Measurements from ENCODE around the gene TREX2. TPM values are rescaled to one million over a fixed set of nuclear protein-coding genes. Genes with fewer than 3 reads are reported as not detected.

The TREX2 gene
- total and polyA plus RNA-seq, 9 donors = 0.20 to 1.3 (median 0.60) TPM

DNA sequence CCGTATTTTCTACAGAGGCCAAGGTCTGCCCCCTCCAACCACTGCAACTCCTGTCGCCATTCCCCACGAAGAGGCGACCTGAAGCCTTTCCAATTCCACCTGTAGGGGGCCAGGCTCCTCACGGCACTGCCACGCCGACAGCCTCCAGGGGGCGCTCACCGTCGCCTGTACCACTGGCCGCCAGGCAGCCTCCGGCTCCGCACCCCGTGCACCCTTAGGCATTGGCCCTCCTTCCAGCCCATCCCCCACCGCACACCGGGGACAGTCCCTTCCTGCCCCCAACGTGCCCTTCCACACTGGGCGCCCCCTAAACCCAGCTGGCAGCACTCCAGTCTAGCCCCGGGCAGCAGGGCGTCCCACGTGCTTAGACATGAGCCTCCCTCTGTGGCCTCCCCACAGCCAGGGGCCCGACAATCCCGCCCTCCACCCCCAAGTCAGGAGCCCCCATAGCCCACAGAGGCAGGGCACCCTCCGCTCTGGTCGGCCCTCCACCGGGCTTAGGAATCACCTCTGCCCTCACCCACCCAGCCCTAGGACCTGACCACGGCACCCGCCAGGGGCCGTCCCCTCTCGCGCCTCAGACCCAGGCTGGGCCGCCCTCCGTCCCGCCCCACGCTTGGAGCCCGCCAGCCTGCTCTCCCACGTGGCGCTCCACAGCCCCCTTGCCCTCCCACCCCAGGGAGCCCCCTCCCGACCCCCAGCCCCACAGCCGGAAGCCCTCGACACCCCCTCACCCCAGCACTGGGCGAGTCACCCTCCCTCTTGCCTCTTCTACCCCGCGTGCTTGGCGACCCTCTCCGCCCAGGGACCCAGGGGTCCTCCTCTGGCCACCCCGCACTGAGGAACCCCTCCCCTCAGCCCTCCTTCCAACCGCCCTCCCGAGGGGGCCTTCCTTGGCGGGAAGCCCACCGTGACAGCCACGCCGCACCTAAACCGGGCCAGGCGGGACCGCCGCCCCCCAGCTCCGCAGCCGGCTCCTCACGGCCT lies 45.4 kb downstream of the TREX2 start:
- H3K36me3 ChIP-seq (ENCODE audit: control insufficient read depth, insufficient read depth, low read length) = no peaks in the 10 kb centered on the region
- H3K27me3 ChIP-seq (ENCODE audit: control insufficient read depth, insufficient read depth, low read length) = peaks cover 5% of the 10 kb centered on the region
- no peak for DNase-seq
- whole genome bisulfite sequencing (ENCODE audit: insufficient coverage) = 79% methylated on average over 52 of the region's 60 CpGs
- H3K4me1 ChIP-seq (ENCODE audit: control insufficient read depth, insufficient read depth, low read length) = no peaks in the 10 kb centered on the region
- H3K4me3 ChIP-seq (ENCODE audit: low read length) = no peak overlapping the region
- H3K9me3 ChIP-seq (replicated peaks; ENCODE audit: control insufficient read depth, low read depth, low read length) = no peaks in the 10 kb centered on the region
- no peak overlapping the region for H3K27ac ChIP-seq (ENCODE audit: low read length)

DNA sequence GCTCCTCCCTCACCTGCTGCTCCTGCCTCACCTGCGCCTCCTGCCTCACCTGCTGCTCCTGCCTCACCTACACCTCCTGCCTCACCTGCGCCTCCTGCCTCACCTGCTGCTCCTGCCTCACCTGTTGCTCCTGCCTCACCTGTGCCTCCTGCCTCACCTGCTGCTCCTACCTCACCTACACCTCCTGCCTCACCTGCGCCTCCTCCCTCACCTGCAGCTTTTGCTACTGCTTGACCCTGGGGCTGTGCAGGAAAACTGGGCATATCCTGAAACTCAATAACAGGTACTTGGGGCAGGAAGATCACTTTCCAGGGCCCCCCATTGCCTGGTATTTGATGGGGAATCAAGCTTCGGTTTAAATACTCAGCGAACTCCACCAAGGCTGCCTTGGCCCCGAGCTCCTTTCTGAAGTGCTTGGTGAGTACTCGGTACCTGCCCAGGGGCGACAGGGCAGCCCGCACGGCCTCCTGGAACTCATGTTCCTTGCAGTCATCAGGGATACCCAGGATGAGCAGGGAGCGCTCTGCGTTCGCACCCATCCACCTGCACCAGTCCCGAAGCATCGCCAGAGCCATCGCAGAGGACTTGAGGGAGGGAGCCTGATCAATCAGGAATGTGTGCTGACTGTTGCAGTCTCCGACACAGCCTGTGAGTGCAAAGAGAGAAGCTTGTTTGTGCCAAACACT lies 47.4 kb downstream of the TREX2 start:
- no peak overlapping the region for H3K4me3 ChIP-seq (ENCODE audit: low read length)

DNA sequence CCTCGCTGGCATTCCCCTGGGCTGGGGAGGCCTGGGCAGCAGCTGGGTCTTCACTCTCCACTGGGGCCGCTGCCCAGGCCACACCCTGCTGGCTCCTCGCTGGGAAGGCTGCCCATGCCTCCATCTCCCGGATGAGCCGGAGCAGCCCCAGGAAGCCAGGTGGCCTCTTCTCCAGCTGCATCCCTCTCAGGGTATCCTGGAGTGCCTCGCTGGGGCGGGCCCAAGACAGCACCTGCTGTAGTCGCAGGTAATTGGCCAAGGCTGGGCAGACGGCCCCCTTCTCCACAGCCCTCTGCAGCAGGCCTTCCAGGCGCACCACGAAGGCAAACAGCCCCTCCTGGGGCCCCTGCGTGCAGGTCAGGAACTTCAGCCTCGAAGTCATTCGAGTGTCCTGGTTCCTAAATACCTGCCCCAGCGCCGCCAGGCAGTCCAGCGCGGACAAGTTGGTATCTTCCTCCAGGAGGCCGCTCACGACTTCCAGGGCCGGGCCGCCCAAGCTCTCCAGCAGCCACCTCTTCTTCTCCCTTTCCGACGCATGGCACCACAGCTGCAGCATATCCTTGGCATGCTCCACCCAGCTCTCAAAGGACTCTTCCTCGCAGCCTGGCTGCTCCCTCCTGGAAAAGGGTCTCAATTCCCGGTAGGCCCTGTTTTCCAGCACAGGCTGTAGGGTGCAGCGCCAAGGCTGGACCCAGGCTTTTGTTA lies 48.4 kb downstream of the TREX2 start:
- no peak overlapping the region for H3K4me3 ChIP-seq (ENCODE audit: low read length)
- H3K4me1 ChIP-seq (ENCODE audit: control insufficient read depth, insufficient read depth, low read length) = no peaks in the 10 kb centered on the region
- no peak for DNase-seq
- no peaks in the 10 kb centered on the region for H3K36me3 ChIP-seq (ENCODE audit: control insufficient read depth, insufficient read depth, low read length)
- peaks cover 5% of the 10 kb centered on the region for H3K27me3 ChIP-seq (ENCODE audit: control insufficient read depth, insufficient read depth, low read length)
- no peaks in the 10 kb centered on the region for H3K9me3 ChIP-seq (replicated peaks; ENCODE audit: control insufficient read depth, low read depth, low read length)
- WGBS (ENCODE audit: insufficient coverage) = 80% methylated on average over 27 of the region's 27 CpGs
- H3K27ac ChIP-seq (ENCODE audit: low read length) = no peak overlapping the region

More for the DNA sequence above, 47.4 kb downstream of the TREX2 start:
- 79% methylated on average over 13 of the region's 17 CpGs for WGBS (ENCODE audit: insufficient coverage)
- no peak overlapping the region for H3K27ac ChIP-seq (ENCODE audit: low read length)
- no peaks in the 10 kb centered on the region for H3K4me1 ChIP-seq (ENCODE audit: control insufficient read depth, insufficient read depth, low read length)
- H3K9me3 ChIP-seq (replicated peaks; ENCODE audit: control insufficient read depth, low read depth, low read length) = no peaks in the 10 kb centered on the region
- no peak for DNase-seq
- peaks cover 5% of the 10 kb centered on the region for H3K27me3 ChIP-seq (ENCODE audit: control insufficient read depth, insufficient read depth, low read length)
- H3K36me3 ChIP-seq (ENCODE audit: control insufficient read depth, insufficient read depth, low read length) = no peaks in the 10 kb centered on the region

DNA sequence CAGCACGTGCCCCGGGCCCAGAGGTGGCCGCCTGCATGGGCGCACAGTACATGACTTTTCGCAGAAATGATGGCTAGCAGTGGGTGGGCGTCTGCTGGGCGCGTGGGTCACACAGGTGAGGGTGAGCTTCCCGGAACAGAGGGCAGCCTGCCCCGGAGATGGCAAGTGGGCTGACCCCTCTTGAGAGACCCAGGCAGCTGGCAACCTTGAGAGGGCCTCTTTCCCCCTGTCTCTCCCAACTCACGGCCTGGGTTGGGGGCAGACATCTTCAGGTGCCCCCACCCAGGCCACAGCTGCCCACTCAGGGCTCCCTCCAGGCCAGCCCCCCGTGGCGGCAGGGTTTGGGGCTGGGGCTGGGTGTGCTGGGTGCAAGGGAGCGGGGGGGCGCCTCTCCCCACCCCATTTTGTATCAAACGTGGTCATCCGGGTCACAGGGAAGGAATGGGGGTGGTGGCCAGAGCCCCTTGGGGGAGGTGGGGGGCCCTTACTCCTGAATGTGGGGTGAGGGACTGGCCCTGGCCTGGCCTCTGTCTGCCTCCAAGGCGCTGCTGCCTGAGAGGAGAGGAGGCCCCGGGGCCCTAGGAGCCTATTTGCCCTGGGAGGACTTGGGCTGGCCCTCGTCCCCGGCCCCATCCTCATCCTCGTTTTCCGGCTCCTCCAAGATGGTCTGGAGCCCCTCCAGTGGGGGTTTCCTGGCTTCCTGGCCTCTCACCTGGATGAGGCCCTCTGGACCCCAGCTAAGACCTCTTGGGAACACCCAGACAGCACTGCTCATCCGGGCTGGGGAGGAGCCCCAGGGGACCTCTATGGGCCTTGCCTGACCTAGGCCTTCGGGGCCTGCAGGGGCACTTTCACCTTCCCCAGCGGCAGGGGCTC lies 49.3 kb downstream of the TREX2 start:
- Histone ChIP-seq H3K4me3 (ENCODE audit: low read length) (no peak overlapping the region), H3K9me3 (replicated peaks; ENCODE audit: control insufficient read depth, low read depth, low read length) (no peaks in the 10 kb centered on the region), H3K27ac (ENCODE audit: low read length) (no peak overlapping the region), H3K4me1 (ENCODE audit: control insufficient read depth, insufficient read depth, low read length) (no peaks in the 10 kb centered on the region), H3K36me3 (ENCODE audit: control insufficient read depth, insufficient read depth, low read length) (no peaks in the 10 kb centered on the region), H3K27me3 (ENCODE audit: control insufficient read depth, insufficient read depth, low read length) (peaks cover 5% of the 10 kb centered on the region)
- 76% methylated on average over 21 of the region's 26 CpGs for WGBS (ENCODE audit: insufficient coverage)
- no peak for DNase-seq

DNA sequence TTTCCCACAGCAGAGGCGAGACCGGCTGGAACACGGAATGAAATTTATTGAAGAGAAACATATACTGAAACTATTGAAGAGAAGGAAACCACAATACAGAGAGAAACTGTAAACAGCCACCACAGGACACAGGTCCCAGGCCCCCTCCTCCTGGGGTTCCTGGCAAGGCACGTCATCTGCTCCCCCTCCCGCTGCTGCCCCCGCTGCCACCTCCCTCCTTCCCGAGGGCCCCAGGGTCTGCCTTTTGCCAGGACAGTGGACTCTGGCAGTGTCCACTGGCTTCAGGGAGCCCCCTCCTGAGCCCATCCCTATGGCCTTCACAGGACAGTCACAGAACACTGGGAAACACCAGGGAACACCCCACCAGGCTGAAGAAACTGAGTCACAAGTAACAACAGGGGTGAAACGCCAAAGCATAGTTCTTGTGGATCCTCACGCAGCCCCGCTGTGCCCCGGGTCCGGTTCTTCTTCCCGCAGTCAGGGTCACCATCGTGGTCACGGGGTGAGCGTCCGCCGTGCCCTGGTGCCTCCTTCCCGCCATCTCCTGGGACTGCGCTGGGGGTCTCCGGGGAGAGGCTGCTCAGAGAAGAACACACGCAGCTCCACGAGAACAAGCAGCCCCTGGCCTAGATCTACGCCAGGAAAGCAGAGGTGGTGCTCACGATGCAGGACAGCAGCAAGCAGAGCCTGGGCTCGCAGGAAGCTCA lies 50.1 kb downstream of the TREX2 start:
- no peaks in the 10 kb centered on the region for H3K36me3 ChIP-seq (ENCODE audit: control insufficient read depth, insufficient read depth, low read length)
- H3K4me1 ChIP-seq (ENCODE audit: control insufficient read depth, insufficient read depth, low read length) = no peaks in the 10 kb centered on the region
- peaks cover 5% of the 10 kb centered on the region for H3K27me3 ChIP-seq (ENCODE audit: control insufficient read depth, insufficient read depth, low read length)
- no peaks in the 10 kb centered on the region for H3K9me3 ChIP-seq (replicated peaks; ENCODE audit: control insufficient read depth, low read depth, low read length)
- DNase-seq = no peak
- no peak overlapping the region for H3K4me3 ChIP-seq (ENCODE audit: low read length)
- H3K27ac ChIP-seq (ENCODE audit: low read length) = no peak overlapping the region
- 82% methylated on average over 23 of the region's 26 CpGs for WGBS (ENCODE audit: insufficient coverage)

DNA sequence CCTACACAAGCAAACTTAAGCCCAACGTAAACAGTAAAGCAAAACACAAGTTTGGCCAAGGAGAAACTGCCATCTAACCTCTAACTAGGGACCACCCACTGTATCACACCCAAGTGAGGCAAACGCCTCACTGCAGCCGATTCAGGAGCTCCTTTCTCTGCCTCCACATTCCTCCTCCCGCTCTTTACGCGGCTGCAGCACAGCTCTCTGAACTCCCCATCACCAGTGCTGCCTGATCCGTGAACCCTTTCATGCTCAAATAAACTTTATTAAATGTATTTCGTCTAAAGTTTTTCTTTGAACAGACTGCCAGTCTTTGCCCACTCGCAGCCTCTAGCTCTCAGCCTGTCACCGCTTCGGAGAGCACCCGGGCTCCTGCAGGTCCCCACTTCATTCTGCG lies 51.2 kb downstream of the TREX2 start:
- Histone ChIP-seq H3K27me3 (ENCODE audit: control insufficient read depth, insufficient read depth, low read length) (peaks cover 5% of the 10 kb centered on the region), H3K4me1 (ENCODE audit: control insufficient read depth, insufficient read depth, low read length) (no peaks in the 10 kb centered on the region), H3K9me3 (replicated peaks; ENCODE audit: control insufficient read depth, low read depth, low read length) (no peaks in the 10 kb centered on the region), H3K4me3 (ENCODE audit: low read length) (no peak overlapping the region), H3K27ac (ENCODE audit: low read length) (no peak overlapping the region), H3K36me3 (ENCODE audit: control insufficient read depth, insufficient read depth, low read length) (no peaks in the 10 kb centered on the region)
- DNase-seq = no peak
- 55% methylated on average over 9 of the region's 13 CpGs for WGBS (ENCODE audit: insufficient coverage)

Other genes with a start within 250 kb of the TREX2 start
- not detected for gene PNMA6F, start 124.3 kb downstream of the TREX2 start, total RNA-seq
- gene PNMA6F, start 124.3 kb downstream of the TREX2 start, polyA plus RNA-seq (ENCODE audit: insufficient read depth in 1 of 8, insufficient read length in 8 of 8, low replicate concordance in 1 of 8) = not detected
- 5.6 TPM for gene ZNF275, start 111.9 kb downstream of the TREX2 start, total RNA-seq
- gene ZNF275, start 111.9 kb downstream of the TREX2 start, polyA plus RNA-seq (ENCODE audit: insufficient read depth in 1 of 8, insufficient read length in 8 of 8, low replicate concordance in 1 of 8) = 10 to 100 TPM in 1 of 8 donors, 1 to 10 TPM in 7; 6.7 to 10.9 (median 8.6) TPM
- not detected for gene PNMA6E, start 44.7 kb downstream of the TREX2 start, total RNA-seq
- gene PNMA6E, start 44.7 kb downstream of the TREX2 start, polyA plus RNA-seq (ENCODE audit: insufficient read depth in 1 of 8, insufficient read length in 8 of 8, low replicate concordance in 1 of 8) = not detected
- 0.62 TPM for gene ZFP92, start 34.6 kb downstream of the TREX2 start, total RNA-seq
- gene ZFP92, start 34.6 kb downstream of the TREX2 start, polyA plus RNA-seq (ENCODE audit: insufficient read depth in 1 of 8, insufficient read length in 8 of 8, low replicate concordance in 1 of 8) = 1 to 10 TPM in 2 of 8 donors, under 1 TPM in 6; 0.72 to 1.1 (median 0.89) TPM
- gene HAUS7, start 24.5 kb upstream of the TREX2 start, total RNA-seq = 20.0 TPM
- 10 to 100 TPM; 27.2 to 34.3 (median 30.3) TPM for gene HAUS7, start 24.5 kb upstream of the TREX2 start, polyA plus RNA-seq (ENCODE audit: insufficient read depth in 1 of 8, insufficient read length in 8 of 8, low replicate concordance in 1 of 8)
- gene BGN, start 48.9 kb upstream of the TREX2 start, total RNA-seq = 39.7 TPM
- gene BGN, start 48.9 kb upstream of the TREX2 start, polyA plus RNA-seq (ENCODE audit: insufficient read depth in 1 of 8, insufficient read length in 8 of 8, low replicate concordance in 1 of 8) = 100 to 1,000 TPM in 6 of 8 donors, 10 to 100 TPM in 2; 87.7 to 238 (median 161) TPM
- gene ATP2B3, start 71.6 kb upstream of the TREX2 start, total RNA-seq = 0.18 TPM
- gene ATP2B3, start 71.6 kb upstream of the TREX2 start, polyA plus RNA-seq (ENCODE audit: insufficient read depth in 1 of 8, insufficient read length in 8 of 8, low replicate concordance in 1 of 8) = under 1 TPM; 0.22 to 0.56 (median 0.31) TPM
- gene CCNQ, start 153.1 kb upstream of the TREX2 start, total RNA-seq = 14.1 TPM
- 10 to 100 TPM; 11.7 to 15.9 (median 13.2) TPM for gene CCNQ, start 153.1 kb upstream of the TREX2 start, polyA plus RNA-seq (ENCODE audit: insufficient read depth in 1 of 8, insufficient read length in 8 of 8, low replicate concordance in 1 of 8)
- 0.35 TPM for gene DUSP9, start 201.1 kb upstream of the TREX2 start, total RNA-seq
- under 1 TPM in 7 of 8 donors, not detected in 1; 0.11 to 0.89 (median 0.37) TPM for gene DUSP9, start 201.1 kb upstream of the TREX2 start, polyA plus RNA-seq (ENCODE audit: insufficient read depth in 1 of 8, insufficient read length in 8 of 8, low replicate concordance in 1 of 8)
- 3.5 TPM for gene PNCK, start 227.8 kb upstream of the TREX2 start, total RNA-seq
- 10 to 100 TPM in 1 of 8 donors, 1 to 10 TPM in 5, under 1 TPM in 2; 0.93 to 10.6 (median 3.4) TPM for gene PNCK, start 227.8 kb upstream of the TREX2 start, polyA plus RNA-seq (ENCODE audit: insufficient read depth in 1 of 8, insufficient read length in 8 of 8, low replicate concordance in 1 of 8)
- 14.6 TPM for gene SLC6A8, start 241.9 kb upstream of the TREX2 start, total RNA-seq
- 10 to 100 TPM; 23.0 to 49.1 (median 32.5) TPM for gene SLC6A8, start 241.9 kb upstream of the TREX2 start, polyA plus RNA-seq (ENCODE audit: insufficient read depth in 1 of 8, insufficient read length in 8 of 8, low replicate concordance in 1 of 8)

All from muscle of leg (tissue), 11 donors.